CD4-positive, alpha-beta T cell treated with Interleukin-6 at 100 ng/mL for 8 hours (primary cell): Measurements from ENCODE around the gene ARHGAP22.

Source experiments
- DNase-seq: peaks from one replicate; pipeline ENCODE4 v3.0.0-alpha.2; 2020; ENCODE audit warnings: mixed read lengths, low spot score

The ARHGAP22 gene

DNA sequence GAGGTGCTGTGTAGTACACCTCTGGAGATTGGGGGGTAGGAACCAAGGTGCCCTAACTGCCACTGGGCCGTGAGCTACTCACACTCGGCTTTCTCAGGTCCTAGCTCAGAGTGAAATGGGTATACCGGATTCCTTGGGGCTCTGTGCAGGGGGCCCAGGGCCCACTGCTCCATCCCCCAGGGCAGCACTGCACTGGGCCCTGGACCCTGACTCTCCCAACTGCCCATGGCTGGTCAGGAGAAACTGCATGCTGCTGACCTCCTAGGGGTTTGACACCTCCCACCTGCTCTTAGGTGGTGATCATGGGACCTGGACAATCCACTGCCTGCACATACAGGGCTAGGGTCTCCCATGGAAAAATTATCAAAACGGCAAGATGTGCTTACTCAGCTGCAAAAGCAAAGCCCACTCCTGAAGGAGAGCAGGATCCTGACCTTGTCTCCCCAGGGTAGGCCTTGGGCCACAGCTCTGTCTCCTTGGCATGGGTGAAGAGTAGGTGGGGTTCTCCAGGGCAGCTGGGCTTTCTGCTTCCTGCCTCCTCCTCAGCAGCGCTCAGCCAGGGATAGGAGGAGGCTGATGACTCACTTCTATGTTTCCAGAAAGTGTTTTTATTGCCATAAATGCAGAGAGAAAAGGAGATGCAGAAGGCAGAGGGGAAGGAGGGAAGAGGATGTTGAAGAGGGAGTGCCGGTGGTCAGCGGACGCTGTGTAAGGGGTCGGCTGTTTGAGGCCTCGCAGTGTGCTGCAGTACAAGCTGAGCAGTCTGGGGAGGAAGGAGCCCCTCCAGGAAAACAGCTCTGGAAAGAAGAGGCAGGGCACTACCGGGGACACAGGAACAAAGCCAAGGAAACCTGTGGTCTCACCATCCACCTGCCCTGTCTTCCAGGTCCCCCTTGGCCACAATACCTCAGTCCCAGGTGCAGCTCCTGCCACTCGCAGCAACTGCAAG, 107.8 kb downstream of the ARHGAP22 start:
- no peak for DNase-seq

DNA sequence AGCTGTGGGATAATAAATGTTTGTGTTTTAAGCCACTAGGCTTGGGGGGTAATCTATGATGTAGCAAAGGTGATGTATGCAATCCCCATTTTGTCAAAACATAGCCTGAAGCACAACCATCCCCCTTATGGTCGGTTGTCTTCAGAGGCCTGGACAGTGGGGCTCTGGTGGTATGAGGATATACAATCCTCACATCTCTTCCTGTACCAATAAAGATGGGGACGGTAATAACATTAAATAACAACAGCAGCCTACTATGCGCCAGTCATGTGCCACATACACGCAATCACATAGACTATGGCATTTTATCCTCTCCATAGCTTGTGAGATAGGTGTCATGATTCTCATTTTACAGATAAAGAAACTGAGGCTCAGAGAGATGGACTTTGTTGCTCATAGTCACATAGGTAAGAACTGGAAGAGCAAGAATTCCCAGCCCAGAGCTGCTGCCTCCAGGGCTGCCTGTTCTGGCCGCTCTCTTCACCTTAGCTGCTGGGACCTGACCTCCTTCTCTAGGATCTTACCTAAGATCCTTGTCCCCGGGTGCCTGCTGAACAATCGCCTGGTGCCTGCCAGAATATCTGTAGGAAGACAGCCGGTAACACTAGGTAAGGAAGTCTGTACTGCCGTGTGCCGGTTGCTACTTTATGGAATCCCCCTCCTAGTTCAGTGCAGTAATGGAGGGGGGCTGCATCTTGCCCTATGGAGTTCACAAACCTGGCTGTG, 108.6 kb downstream of the ARHGAP22 start:
- DNase-seq: no peak

DNA sequence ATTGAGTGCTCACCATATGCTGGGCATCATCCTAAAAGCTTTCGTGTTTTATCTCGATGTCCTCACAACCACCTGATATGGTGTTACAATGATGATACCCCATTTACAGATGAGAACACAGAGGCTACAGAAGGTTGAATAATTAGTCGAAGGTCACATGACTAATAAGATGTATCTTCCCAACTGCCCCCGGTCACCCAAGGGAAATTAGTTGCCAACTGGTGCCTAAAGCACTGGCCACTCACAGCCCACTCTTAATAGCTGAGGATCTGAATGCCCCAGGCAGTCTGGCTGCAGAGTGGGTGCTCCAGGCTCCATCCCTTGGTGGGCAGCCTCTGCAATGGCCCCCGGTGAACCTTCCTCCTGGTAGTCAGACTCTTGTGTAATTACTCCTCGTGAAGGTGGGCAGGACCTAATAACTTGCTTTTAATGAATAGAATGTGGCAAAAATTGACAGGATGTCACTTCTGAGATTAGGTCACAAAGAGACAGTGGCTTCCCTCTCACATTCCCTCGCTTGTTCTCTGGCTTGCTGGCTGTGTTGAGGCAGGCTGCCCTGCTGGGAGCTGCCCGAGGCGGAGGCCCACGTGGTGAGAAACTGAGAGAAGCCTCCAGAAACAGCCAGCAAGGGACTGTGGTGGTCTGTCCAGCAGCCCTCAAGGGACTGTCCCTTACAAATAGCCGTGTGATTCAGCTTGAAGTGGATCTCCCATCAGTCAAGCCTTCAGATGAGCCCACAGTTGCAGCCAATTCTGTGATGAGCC, 109.4 kb downstream of the ARHGAP22 start:
- no peak for DNase-seq

- no peak for DNase-seq
Measured at GRCh38 chr10:48494611-48495010, 110.3 kb downstream of the ARHGAP22 start.

- no peak for DNase-seq
Measured at GRCh38 chr10:48494073-48494472, 110.8 kb downstream of the ARHGAP22 start.

DNA sequence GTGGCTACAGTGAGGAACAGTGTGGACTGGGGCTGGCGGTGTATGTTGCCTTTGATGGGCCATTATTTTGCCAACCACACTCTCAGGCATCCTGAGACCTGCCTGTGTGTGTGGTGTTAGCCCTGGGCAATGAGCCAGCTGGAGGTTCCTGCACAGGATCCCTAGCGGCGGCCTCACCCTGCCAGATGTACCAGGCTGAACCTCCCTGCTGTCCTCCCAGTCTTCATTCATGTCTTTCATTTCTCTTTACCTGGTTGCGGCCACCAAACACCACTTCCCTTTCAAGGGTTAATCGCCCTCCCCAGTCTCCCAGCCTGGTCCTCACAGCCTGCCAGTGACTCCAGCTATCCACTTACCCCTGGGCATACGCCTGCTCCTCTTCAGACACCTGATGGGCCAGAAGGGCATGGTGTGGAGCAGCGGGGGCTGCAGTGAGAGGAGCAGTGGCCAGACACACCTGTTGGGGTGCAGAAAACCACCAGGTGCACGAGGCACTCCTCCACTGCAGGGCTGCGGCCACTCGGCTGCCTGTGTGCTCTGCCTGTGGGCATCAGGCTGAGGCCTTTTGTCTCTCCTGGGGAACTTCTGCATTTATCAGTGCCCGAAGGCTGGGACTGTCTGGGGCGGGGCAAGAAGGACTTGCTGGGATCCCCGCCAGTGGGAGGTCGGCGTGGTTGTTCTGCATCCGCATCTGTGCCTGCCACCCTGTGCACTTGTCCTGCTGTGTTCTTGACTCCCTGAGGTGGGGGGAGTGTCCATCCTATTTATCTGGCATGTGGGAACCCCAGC, 111.6 kb downstream of the ARHGAP22 start:
- DNase-seq: no peak

- no peak for DNase-seq
Measured at GRCh38 chr10:48492201-48492600, 112.7 kb downstream of the ARHGAP22 start.

- no peak for DNase-seq
Measured at GRCh38 chr10:48491392-48492139, 113.3 kb downstream of the ARHGAP22 start.

DNA sequence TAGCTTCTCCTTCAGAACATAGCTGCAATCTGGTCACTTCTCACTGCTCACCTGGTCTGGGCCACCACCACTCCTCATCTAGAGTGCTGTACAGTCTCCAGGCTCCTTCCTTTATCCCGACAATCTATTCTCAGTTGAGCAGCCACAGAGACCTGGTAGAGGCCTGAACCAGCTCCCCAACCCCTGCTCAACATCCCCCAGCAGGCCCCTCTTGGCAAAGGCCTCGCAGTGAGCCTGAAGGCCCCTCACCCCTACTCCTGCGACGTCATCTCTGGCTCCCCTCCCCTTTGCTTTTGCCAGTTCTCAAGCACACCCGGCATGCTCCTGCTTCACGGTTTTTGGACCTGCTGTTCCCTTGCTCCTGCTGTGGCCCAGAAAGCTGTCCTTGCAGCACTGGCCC, 113.9 kb downstream of the ARHGAP22 start:
- no peak for DNase-seq

- no peak for DNase-seq
Measured at GRCh38 chr10:48490571-48490940, 114.3 kb downstream of the ARHGAP22 start.

GRCh38 chr10:48489099-48489498, 115.8 kb downstream of the ARHGAP22 start:
- DNase-seq: no peak

DNA sequence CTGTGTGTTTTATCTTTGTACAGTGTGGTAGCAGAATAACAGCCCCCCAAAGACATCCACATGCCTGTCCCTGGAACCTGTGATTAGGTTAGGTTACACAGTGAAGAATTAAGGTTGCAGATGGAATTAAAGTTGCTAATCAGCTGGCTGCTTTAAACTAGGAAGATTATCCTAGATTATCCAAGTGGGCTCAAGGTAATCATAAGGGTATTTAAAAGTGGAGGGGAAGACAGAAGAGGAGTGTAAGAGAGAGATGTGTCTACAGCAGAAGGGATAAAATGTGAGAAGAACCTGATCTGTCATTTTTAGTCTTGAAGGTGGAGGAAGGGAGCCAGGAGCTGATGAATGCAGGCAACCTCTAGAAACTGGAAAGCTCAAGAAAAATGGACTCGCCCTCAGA, 117.6 kb downstream of the ARHGAP22 start:
- no peak for DNase-seq

DNA sequence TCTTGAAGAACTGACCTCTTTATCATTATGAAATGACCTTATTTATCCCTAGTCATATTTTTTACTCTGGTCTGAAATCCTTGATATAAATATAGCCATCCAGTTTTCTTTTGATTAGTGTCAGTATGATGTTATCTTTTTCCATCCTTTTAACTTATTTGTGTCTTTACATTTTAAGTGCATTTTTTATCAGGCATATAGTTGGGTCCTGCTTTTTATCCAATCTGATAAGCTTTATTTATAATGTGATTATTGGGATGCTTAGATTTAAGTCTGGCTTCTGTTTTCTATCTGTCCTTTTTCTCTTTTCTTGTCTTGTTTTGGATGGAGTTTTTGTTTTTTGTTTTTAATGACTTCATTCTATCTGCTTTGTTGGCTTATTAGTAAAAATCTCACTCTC, 119.2 kb downstream of the ARHGAP22 start:
- no peak for DNase-seq

- DNase-seq: no peak
Measured at GRCh38 chr10:48484911-48485310, 120.0 kb downstream of the ARHGAP22 start.

GRCh38 chr10:48482207-48482606, 122.7 kb downstream of the ARHGAP22 start:
- DNase-seq: no peak

GRCh38 chr10:48481385-48481784, 123.5 kb downstream of the ARHGAP22 start:
- DNase-seq: no peak

- DNase-seq: no peak
Measured at GRCh38 chr10:48480397-48481374, 124.2 kb downstream of the ARHGAP22 start.

GRCh38 chr10:48478980-48479811, 125.7 kb downstream of the ARHGAP22 start:
- no peak for DNase-seq

GRCh38 chr10:48478469-48478868, 126.4 kb downstream of the ARHGAP22 start:
- no peak for DNase-seq
